HepG2 (cell line): Measurements from ENCODE around the gene HAPLN2. TPM values are rescaled to one million over a fixed set of nuclear protein-coding genes. Genes with fewer than 3 reads are reported as not detected.

Experiments used
- BCLAF1 ChIP-seq: fragments of 450-650 bp; IDR thresholded peaks from 2 replicates; pipeline ENCODE4 v1.6.1; 2017; ENCODE audit warnings: mild to moderate bottlenecking
- CBX2 ChIP-seq, 2 experiments: fragments of 200-600 bp in 1 of 2; sonication (generic); formaldehyde crosslinking in 1 of 2; IDR thresholded peaks; 2 replicates each; pipeline versions ENCODE4 v1.7.0 to v1.8.1; 2018 to 2022; ENCODE audit warnings: low read depth in 2 of 2, low read length in 1 of 2, mild to moderate bottlenecking in 1 of 2, missing genetic modification reagents in 1 of 2
- GATAD2A ChIP-seq: IDR thresholded peaks from 2 replicates; pipeline ENCODE4 v1.6.1; 2016
- HNRNPH1 ChIP-seq: fragments of 200-400 bp; formaldehyde crosslinking; optimal IDR thresholded peaks from 2 replicates; pipeline ENCODE3; 2017; ENCODE audit warnings: mild to moderate bottlenecking, low read depth, low read length
- MAFF ChIP-seq: IDR thresholded peaks from 2 replicates; pipeline ENCODE4 v1.6.1; 2011; ENCODE audit warnings: low read depth, low read length, improper control_type of control experiment
- NFIB ChIP-seq: sonication (generic); formaldehyde crosslinking; IDR thresholded peaks from 2 replicates; pipeline ENCODE4 v1.9.0; 2021; ENCODE audit warnings: missing genetic modification reagents, mild to moderate bottlenecking, borderline replicate concordance
- SNAI1 ChIP-seq: sonication (generic); formaldehyde crosslinking; IDR thresholded peaks from 2 replicates; pipeline ENCODE4 v1.5.0; 2020; ENCODE audit warnings: mild to moderate bottlenecking, missing genetic modification reagents, borderline replicate concordance
- SRSF4 ChIP-seq: fragments of 200-400 bp; formaldehyde crosslinking; IDR thresholded peaks from one replicate; pipeline ENCODE4 v1.6.1; 2018; ENCODE audit warnings: mild to moderate bottlenecking, low read depth, low read length, moderate library complexity; ENCODE audit not compliant: poor library complexity, severe bottlenecking
- UBTF ChIP-seq: sonication (generic); formaldehyde crosslinking; IDR thresholded peaks from 2 replicates; pipeline ENCODE4 v1.4.0; 2020; ENCODE audit warnings: mild to moderate bottlenecking, missing genetic modification reagents
- ZBTB8A ChIP-seq: sonication (generic); formaldehyde crosslinking; IDR thresholded peaks from 2 replicates; pipeline ENCODE4 v1.4.0; 2020; ENCODE audit warnings: mild to moderate bottlenecking, low read depth, missing genetic modification reagents, borderline replicate concordance
- ZC3H4 ChIP-seq: sonication (generic); formaldehyde crosslinking; IDR thresholded peaks from 2 replicates; pipeline ENCODE4 v1.4.0; 2020; ENCODE audit warnings: missing genetic modification reagents, borderline replicate concordance
- ZIK1 ChIP-seq: sonication (generic); formaldehyde crosslinking; IDR thresholded peaks from 2 replicates; pipeline ENCODE4 v1.5.0; 2020; ENCODE audit warnings: mild to moderate bottlenecking, low read depth, missing genetic modification reagents, borderline replicate concordance
- ZMAT5 ChIP-seq: sonication (generic); formaldehyde crosslinking; IDR thresholded peaks from 2 replicates; pipeline ENCODE4 v1.5.0; 2020; ENCODE audit warnings: mild to moderate bottlenecking, low read depth, missing genetic modification reagents, borderline replicate concordance
- ZNF160 ChIP-seq: sonication (generic); formaldehyde crosslinking; IDR thresholded peaks from 2 replicates; pipeline ENCODE4 v1.8.0; 2022; ENCODE audit warnings: mild to moderate bottlenecking, inconsistent platforms, missing genetic modification reagents
- ZNF615 ChIP-seq: sonication (generic); formaldehyde crosslinking; IDR thresholded peaks from 2 replicates; pipeline ENCODE4 v1.5.0; 2020; ENCODE audit warnings: mild to moderate bottlenecking, missing genetic modification reagents, borderline replicate concordance
- ZNF704 ChIP-seq: sonication (generic); formaldehyde crosslinking; IDR thresholded peaks from 2 replicates; pipeline ENCODE4 v1.8.1; 2023; ENCODE audit warnings: mild to moderate bottlenecking, inconsistent platforms, moderate library complexity, missing genetic modification reagents, borderline replicate concordance
- ZNF768 ChIP-seq: sonication (generic); formaldehyde crosslinking; IDR thresholded peaks from 2 replicates; pipeline ENCODE4 v1.4.0; 2020; ENCODE audit warnings: missing genetic modification reagents
- ZNF891 ChIP-seq: sonication (generic); formaldehyde crosslinking; IDR thresholded peaks from 2 replicates; pipeline ENCODE4 v1.5.0; 2020; ENCODE audit warnings: mild to moderate bottlenecking, missing genetic modification reagents
- polyA plus RNA-seq, 8 experiments: library from polyadenylated mRNA; depleted of rRNA in 3 of 8; stranded (reverse) in 7 of 8; unstranded in 1 of 8; fragments of >200 nt; fragmentation: Illumina TruSeq in 4 of 8; extraction: Trizol in 4 of 8; gene quantifications; 2 replicates each; pipeline versions ENCODE4 v1.2.1 to v1.2.3, GENCODE V29; 2011 to 2016; ENCODE audit warnings: low read depth in 4 of 8, missing spikeins in 1 of 8, mixed read lengths in 1 of 8; ENCODE audit not compliant: insufficient read depth in 1 of 8
- total RNA-seq, 5 experiments: library from RNA; depleted of rRNA; stranded (reverse); fragments of >200 nt; fragmentation: Illumina TruSeq; extraction: Trizol; gene quantifications; 2 replicates each; pipeline ENCODE4 v1.2.3, GENCODE V29; 2016; ENCODE audit warnings: low read depth in 1 of 5

The HAPLN2 gene
- total and polyA plus RNA-seq, 2 of the 13 experiments (the other 11 are each of a cell fraction or from before 2014, with no cell fraction given): not detected

- TF ChIP-seq ZNF704 (CRISPR knock-in tag) (no peak), ZBTB8A (CRISPR knock-in tag) (no peak), ZNF615 (CRISPR knock-in tag) (no peak), UBTF (peak; percentile 74), SRSF4 (no peak), ZNF160 (CRISPR knock-in tag) (no peak), ZNF891 (CRISPR knock-in tag) (no peak), SNAI1 (CRISPR knock-in tag) (no peak), NFIB (CRISPR knock-in tag) (no peak), HNRNPH1 (no peak), CBX2 (IDR thresholded peaks at IDR 0.05; ENCODE audit: low read depth, low read length) (no peak), CBX2 (CRISPR knock-in tag; IDR thresholded peaks at IDR 0.05; ENCODE audit: low read depth) (0 out of 2 replicates have a peak, but pooled peaks have one; percentile 1), ZNF768 (CRISPR knock-in tag) (0 out of 2 replicates have a peak, but pooled peaks have one; percentile 35), GATAD2A (CRISPR knock-in tag) (no peak), ZC3H4 (CRISPR knock-in tag) (no peak), MAFF (no peak), ZMAT5 (CRISPR knock-in tag) (no peak), BCLAF1 (no peak), ZIK1 (CRISPR knock-in tag) (0 out of 2 replicates have a peak, but pooled peaks have one; percentile 34)
Observed at GRCh38 chr1:156623946-156624813, 5.0 kb downstream of the HAPLN2 start (continued).
